GM12875 (cell line): ENCODE results near the gene SHISAL1.

Source experiments
- H3K4me3 ChIP-seq: one replicate; pipeline ENCODE4 v1.5.1; 2011; ENCODE audit warnings: low read depth, low read length, control low read depth
- TF ChIP-seq, protein P1 (sequence below): IDR thresholded peaks from 2 replicates; pipeline ENCODE4 v1.5.1; 2011; ENCODE audit warnings: low read depth, mild to moderate bottlenecking, control low read depth, inconsistent platforms, low read length, moderate library complexity, borderline replicate concordance; ENCODE audit not compliant: insufficient read depth

SHISAL1 gene

DNA sequence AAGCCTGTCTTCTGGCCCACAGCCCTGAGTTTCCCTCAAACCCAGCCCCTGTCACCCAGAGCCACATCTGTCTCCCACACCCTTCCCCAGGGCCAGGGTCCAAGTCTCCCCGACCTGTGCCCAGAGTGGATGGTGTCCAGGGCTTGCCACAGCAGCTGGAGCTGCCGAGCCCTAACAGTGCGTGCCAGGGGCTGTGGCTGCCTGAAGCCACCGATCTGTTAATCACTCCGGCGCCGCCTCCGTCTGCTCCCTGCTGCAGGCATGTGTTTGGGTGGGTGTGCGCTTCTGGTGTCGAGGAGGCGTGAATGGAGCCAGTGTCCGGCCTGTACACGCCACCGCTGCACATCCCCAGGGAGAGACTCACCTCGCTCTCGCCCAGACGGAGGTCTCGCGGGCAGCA, 26.1 kb downstream of the SHISAL1 start:
- no peak overlapping the region for H3K4me3 ChIP-seq
- TF ChIP-seq, protein P1, sequence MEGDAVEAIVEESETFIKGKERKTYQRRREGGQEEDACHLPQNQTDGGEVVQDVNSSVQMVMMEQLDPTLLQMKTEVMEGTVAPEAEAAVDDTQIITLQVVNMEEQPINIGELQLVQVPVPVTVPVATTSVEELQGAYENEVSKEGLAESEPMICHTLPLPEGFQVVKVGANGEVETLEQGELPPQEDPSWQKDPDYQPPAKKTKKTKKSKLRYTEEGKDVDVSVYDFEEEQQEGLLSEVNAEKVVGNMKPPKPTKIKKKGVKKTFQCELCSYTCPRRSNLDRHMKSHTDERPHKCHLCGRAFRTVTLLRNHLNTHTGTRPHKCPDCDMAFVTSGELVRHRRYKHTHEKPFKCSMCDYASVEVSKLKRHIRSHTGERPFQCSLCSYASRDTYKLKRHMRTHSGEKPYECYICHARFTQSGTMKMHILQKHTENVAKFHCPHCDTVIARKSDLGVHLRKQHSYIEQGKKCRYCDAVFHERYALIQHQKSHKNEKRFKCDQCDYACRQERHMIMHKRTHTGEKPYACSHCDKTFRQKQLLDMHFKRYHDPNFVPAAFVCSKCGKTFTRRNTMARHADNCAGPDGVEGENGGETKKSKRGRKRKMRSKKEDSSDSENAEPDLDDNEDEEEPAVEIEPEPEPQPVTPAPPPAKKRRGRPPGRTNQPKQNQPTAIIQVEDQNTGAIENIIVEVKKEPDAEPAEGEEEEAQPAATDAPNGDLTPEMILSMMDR, result no peak

DNA sequence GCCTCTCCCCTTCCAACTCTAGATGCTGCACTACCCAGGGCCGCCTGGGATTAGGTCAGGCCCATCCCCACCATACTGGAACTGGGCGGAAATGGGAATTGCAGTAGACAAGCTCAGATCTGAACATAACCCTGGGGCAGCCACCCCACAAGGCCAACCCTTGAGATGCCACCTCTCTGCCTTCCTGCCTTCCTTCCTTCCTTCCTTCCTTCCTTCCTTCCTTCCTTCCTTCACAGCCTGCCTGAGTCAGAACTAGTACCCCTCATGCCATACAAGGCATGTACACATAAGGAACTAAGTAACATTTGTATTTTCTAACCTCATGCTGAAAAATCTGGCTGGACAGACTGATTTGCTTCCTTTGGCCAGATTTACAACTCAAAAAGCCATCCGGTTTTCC, 28.0 kb downstream of the SHISAL1 start:
- TF ChIP-seq, protein P1, result no peak
- no peak overlapping the region for H3K4me3 ChIP-seq

DNA sequence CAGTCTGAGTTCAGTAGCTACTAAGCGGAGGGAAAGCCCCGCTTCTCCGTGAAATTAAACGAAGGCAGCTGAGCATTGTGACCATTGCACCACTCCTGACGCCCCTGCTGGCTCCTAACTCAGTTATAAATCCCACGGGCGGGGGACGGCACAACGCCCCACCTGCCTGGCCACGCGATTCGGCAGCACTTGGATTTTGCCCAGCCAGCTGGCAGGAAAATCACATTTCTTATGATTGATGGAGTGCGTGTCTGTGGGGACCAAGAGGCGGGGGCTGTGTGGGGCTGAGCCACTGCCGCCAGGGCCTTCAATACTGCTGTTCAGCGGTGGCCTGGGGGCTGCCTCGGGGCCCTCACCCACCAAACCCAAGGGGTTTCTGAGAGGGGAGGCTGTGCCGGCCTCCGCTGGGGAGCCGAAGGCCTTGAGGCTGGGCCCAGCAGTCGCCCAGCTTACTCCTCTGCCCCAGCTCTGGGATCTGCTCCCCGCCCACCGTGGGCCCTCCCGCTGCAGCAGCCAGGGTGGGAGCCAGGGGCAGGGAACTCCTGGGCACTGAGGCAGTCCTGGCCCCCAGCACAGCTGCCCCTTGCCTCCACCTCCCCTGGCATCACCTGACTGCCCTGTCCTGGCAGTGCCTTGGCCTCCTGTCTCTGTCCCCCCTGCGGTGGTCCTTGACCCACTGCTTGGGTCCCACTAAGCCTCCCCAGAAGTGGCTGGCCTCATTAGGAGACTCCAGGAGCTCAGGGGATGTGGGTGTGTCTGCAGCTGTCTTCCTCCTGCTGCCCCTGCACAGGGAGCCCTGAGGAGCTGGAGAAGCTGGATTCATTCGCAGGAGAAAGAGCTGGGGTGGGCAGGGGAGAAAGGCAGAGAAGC, 30.7 kb downstream of the SHISAL1 start:
- H3K4me3 ChIP-seq, result no peak overlapping the region
- TF ChIP-seq, protein P1, result no peak

DNA sequence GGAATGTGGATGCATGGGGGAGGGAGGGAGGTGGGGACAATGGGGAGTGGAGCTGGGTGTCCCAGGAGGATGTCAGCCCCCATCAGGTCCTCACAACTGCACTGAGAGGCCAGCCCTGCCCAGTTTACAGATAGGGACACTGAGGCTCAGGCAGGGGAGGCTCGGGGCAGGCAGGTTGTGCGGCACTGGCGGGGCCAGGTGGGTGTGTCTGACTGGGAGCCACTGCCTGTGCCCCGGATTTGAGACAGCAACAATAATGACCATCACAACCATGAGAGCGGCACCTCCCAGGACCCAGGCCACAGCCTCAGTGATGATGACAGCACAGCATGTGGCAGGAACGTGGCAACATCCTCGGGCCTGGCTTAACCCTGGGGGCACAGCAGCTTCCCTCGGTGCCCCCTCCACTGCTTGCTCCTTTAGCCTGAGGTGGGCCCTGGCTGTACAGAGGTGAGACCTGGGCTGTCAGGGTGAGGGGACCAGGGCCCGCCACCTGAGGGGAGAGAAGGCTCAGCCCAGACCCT, 32.0 kb downstream of the SHISAL1 start:
- TF ChIP-seq, protein P1, result no peak
- H3K4me3 ChIP-seq, result no peak overlapping the region

DNA sequence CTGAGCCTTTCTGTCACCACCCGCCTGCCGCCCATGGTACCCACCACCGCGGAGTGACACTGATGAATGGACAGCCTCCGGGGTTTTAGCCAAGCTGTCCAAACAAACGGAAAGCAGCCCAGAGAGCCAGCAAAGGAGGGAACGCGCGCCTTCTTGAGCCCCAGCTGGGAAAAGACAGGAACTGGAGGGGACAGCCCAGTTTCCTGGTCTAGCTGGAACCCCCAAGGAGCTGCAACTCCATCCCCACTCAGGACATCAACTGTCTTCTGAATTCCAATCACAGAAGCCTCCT, 33.7 kb downstream of the SHISAL1 start:
- TF ChIP-seq, protein P1, result no peak
- H3K4me3 ChIP-seq, result no peak overlapping the region

DNA sequence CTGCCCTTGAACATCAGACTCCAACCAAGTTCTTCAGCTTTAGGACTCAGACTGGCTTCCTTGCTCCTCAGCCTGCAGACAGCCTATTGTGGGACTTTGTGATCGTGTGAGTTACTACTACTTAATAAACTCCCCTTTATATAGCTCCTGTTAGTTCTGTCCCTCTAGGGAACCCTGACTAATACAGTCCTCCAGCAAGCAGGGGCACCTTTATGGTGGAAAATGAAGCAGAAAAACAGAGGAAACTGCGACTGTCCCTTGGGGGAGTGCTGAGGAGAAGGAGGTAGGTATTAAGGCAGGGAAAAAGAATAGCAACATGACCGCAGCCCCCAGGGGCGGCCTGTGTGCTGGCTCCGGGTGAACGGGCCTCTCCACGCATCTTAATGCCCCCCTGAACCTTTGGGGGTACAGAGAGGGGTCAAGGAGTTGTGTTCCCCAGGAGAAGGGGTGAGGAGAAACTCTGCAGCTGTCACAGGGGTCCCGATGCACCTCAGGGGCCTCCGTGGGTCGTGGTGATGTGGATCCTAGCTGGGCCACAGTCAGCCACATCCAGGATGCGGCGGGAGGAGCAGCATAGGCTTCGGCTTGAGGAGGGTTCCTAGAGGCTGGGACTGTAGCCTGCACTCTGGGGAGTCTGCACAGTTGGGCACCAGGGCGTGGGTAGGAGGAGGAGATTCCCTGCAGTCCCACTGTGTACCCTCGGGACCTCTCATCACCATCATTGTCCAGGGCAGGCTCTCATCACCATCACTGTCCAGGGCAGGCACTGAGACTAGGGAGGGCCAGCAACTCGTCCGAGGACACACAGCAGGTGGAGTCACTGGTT, 34.3 kb downstream of the SHISAL1 start:
- TF ChIP-seq, protein P1, result no peak
- no peak overlapping the region for H3K4me3 ChIP-seq
